ENCODE results near the gene C16orf54.

GRCh38 chr16:29736112-29736511, 9.7 kb downstream of the C16orf54 start:
- TF ChIP-seq ZNF124 (CRISPR knock-in tag; IDR thresholded peaks at IDR 0.05), result no peak
- no peak for TF ChIP-seq POLR2A (conservative IDR thresholded peaks at IDR 0.05)
- no peak for TF ChIP-seq ERF (CRISPR knock-in tag; IDR thresholded peaks at IDR 0.05)
- no peak for TF ChIP-seq ARID4B (CRISPR knock-in tag; IDR thresholded peaks at IDR 0.05)
